B cell (primary cell): ENCODE results near the gene ZEB2. TPM values are rescaled to one million over a fixed set of nuclear protein-coding genes. Genes with fewer than 3 reads are reported as not detected.
A peak's percentile ranks its signal among the peaks of the same experiment; 100 is the strongest.

Source experiments
- ATAC-seq: fragments of 200-7000 bp; cut with Tn5 transposase; one replicate; pipeline ENCODE4 v1.10.0; 2021; ENCODE audit warnings: low read depth, mild to moderate bottlenecking, moderate number of reproducible peaks, moderate library complexity
- CTCF ChIA-PET: fragments of 350-600 bp; sonication (Branson Sonifier 250); formaldehyde crosslinking; loops from one replicate; lab custom pipeline; 2021; ENCODE audit warnings: antibody characterized with exemption, inconsistent platforms; lab: Charles Lee
- POLR2A ChIA-PET: fragments of 350-600 bp; sonication (Branson Sonifier 250); formaldehyde crosslinking; loops from one replicate; lab custom pipeline; 2021; ENCODE audit warnings: antibody characterized with exemption; lab: Charles Lee
- DNase-seq: peaks from one replicate; pipeline ENCODE4 v3.0.0; 2013
- H2AFZ ChIP-seq: 2 replicates; pipeline ENCODE4 v1.6.1; 2012; ENCODE audit warnings: mild to moderate bottlenecking, low read depth, low read length; ENCODE audit not compliant: insufficient read depth, poor library complexity, severe bottlenecking
- H3K27ac ChIP-seq, 2 donors: 1 replicate in 1 of 2; 2 replicates in 1 of 2; pipeline ENCODE4 v1.5.1; 2012 to 2013; ENCODE audit warnings: low read length in 2 of 2, mild to moderate bottlenecking in 2 of 2, moderate library complexity in 1 of 2
- H3K27me3 ChIP-seq, 4 experiments: fragments of 200-600 bp in 1 of 4; sonication (generic) in 1 of 4; replicated peaks in 1 of 4; 1 replicate in 2 of 4; 2 replicates in 2 of 4; pipeline versions ENCODE4 v1.6.1 to v1.7.0; 2013 to 2016; ENCODE audit warnings: low read length in 3 of 4, mild to moderate bottlenecking in 2 of 4, mixed read lengths in 1 of 4, moderate library complexity in 1 of 4; ENCODE audit not compliant: insufficient read depth in 4 of 4, control insufficient read depth in 3 of 4; ENCODE audit errors: control extremely low read depth in 1 of 4
- H3K36me3 ChIP-seq, 2 experiments: replicated peaks in 1 of 2; 1 replicate in 1 of 2; 2 replicates in 1 of 2; pipeline versions ENCODE4 v1.6.1 to v1.7.1; 2013; ENCODE audit warnings: low read length in 1 of 2; ENCODE audit not compliant: insufficient read depth in 2 of 2, control insufficient read depth in 1 of 2; ENCODE audit errors: control extremely low read depth in 1 of 2, extremely low read depth in 1 of 2
- H3K4me1 ChIP-seq, 2 donors: fragments of 200-600 bp in 1 of 2; sonication (generic) in 1 of 2; 1 replicate in 1 of 2; 2 replicates in 1 of 2; pipeline versions ENCODE4 v1.5.1 to v1.6.1; 2013 to 2017; ENCODE audit warnings: low read length in 2 of 2; ENCODE audit not compliant: control insufficient read depth in 2 of 2, insufficient read depth in 2 of 2
- H3K4me2 ChIP-seq: replicated peaks from 2 replicates; pipeline ENCODE3; 2012; ENCODE audit warnings: mild to moderate bottlenecking, low read depth, low read length; ENCODE audit not compliant: poor library complexity, severe bottlenecking
- H3K4me3 ChIP-seq, 5 experiments: fragments of 200-600 bp in 1 of 5; sonication (generic) in 1 of 5; 1 replicate in 3 of 5; 2 replicates in 2 of 5; pipeline versions ENCODE4 v1.5.1 to v1.7.0; 2011 to 2016; ENCODE audit warnings: low read length in 4 of 5, mild to moderate bottlenecking in 4 of 5, low read depth in 2 of 5, control low read depth in 1 of 5, moderate library complexity in 1 of 5; ENCODE audit not compliant: insufficient read depth in 1 of 5; ENCODE audit errors: control extremely low read depth in 1 of 5, extremely low read depth in 1 of 5
- H3K79me2 ChIP-seq: fragments of 200-600 bp; sonication (generic); one replicate; pipeline ENCODE4 v1.6.0; 2016; ENCODE audit warnings: low read length; ENCODE audit not compliant: control insufficient read depth, insufficient read depth
- H3K9ac ChIP-seq: fragments of 200-600 bp; sonication (generic); 2 replicates; pipeline ENCODE4 v1.6.1; 2017; ENCODE audit warnings: mild to moderate bottlenecking, low read length, moderate library complexity
- H3K9me3 ChIP-seq, 3 donors: one replicate each; pipeline versions ENCODE4 v1.6.1 to v1.7.1; 2013; ENCODE audit warnings: low read length in 2 of 3; ENCODE audit not compliant: control insufficient read depth in 2 of 3, insufficient read depth in 1 of 3; ENCODE audit errors: control extremely low read depth in 1 of 3
- H4K20me1 ChIP-seq: 2 replicates; pipeline ENCODE4 v1.6.0; 2012; ENCODE audit warnings: mild to moderate bottlenecking, low read length; ENCODE audit not compliant: insufficient read depth, control insufficient read depth, poor library complexity, severe bottlenecking
- H3K27ac Mint-ChIP-seq: one replicate; pipeline ENCODE4 v1.8.0; 2021; ENCODE audit warnings: mixed read lengths
- H3K27me3 Mint-ChIP-seq: one replicate; pipeline ENCODE4 v1.8.0; 2021; ENCODE audit warnings: mixed read lengths
- H3K4me1 Mint-ChIP-seq: one replicate; pipeline ENCODE4 v1.8.0; 2021; ENCODE audit warnings: mixed read lengths
- H3K4me3 Mint-ChIP-seq: one replicate; pipeline ENCODE4 v1.8.0; 2021; ENCODE audit warnings: mixed read lengths
- H3K9me3 Mint-ChIP-seq: one replicate; pipeline ENCODE4 v1.8.0; 2022; ENCODE audit warnings: mixed read lengths; ENCODE audit not compliant: insufficient read depth
- CTCF ChIP-seq: fragments of 200-600 bp; IDR thresholded peaks from one replicate; pipeline ENCODE4 v1.8.0; 2022; ENCODE audit warnings: antibody characterized with exemption, mild to moderate bottlenecking
- EZH2 ChIP-seq: IDR thresholded peaks from 2 replicates; pipeline ENCODE4 v1.6.1; 2012; ENCODE audit warnings: borderline replicate concordance, low read depth, mild to moderate bottlenecking, moderate library complexity, low read length; ENCODE audit not compliant: insufficient read depth, poor library complexity, severe bottlenecking
- WGBS: methylation state at CpG from one replicate; pipeline ENCODE4 v1.1.5; 2013; ENCODE audit warnings: missing lambda C conversion rate; ENCODE audit not compliant: insufficient coverage; 5-methylcytosine and 5-hydroxymethylcytosine counted together
- intact Hi-C: fragments of 100-400 bp; cut with micrococcal nuclease; formaldehyde crosslinking; loops from one replicate; pipeline ENCODE4 v1.10.0; 2022
- polyA plus RNA-seq: library from polyadenylated mRNA; depleted of rRNA; stranded (reverse); fragments of >200 nt; gene quantifications from 2 replicates; pipeline ENCODE4 v1.2.3, GENCODE V29; 2012
- total RNA-seq, 2 donors: library from RNA; stranded (reverse); fragments of 120-200 nt in 1 of 2; gene quantifications; 1 replicate in 1 of 2; 2 replicates in 1 of 2; pipeline versions ENCODE4 v1.2.3 to v1.2.4, GENCODE V29; 2013 to 2022

Gene ZEB2
- total and polyA plus RNA-seq, 2 donors (not counting 1 experiment from before 2014, with no cell fraction given), result 56.3 to 217 TPM

GRCh38 chr2:144455987-144456386 lies 63.9 kb downstream of the ZEB2 start:
- H3K4me1 Mint-ChIP-seq, result peaks cover 88% of the 10 kb centered on the region
- no peak overlapping the region for H3K4me3 Mint-ChIP-seq
- ATAC-seq (no peak), DNase-seq (no peak)
- no peaks in the 10 kb centered on the region for H3K27me3 Mint-ChIP-seq
- H3K79me2 ChIP-seq, result peaks cover 97% of the 10 kb centered on the region
- H3K9me3 Mint-ChIP-seq, result no peaks in the 10 kb centered on the region
- peak overlapping the region; percentile 15 for H3K4me2 ChIP-seq
- no peak overlapping the region for H2AFZ ChIP-seq
- ChIA-PET CTCF (interaction anchor here (0.7 to 1.6 kb wide), 2 partner anchors 15 to 1012 kb away, joined by 3 to 6 read pairs; no protein-coding TSS in a partner anchor), POLR2A (no interaction called here)
- no peak for TF ChIP-seq EZH2
- no peak for TF ChIP-seq CTCF
- intact Hi-C loops, result loop anchor here (1.0 kb wide), 1 partner anchor 8 kb away; no protein-coding TSS in a partner anchor
- H3K9me3 ChIP-seq, result no peaks in the 10 kb centered on the region
- peaks cover 2% of the 10 kb centered on the region in 2 experiments for H3K36me3 ChIP-seq
- H3K4me1 ChIP-seq, result peaks cover 66 to 68% of the 10 kb centered on the region in 2 donors
- H4K20me1 ChIP-seq, result peaks cover 68% of the 10 kb centered on the region
- no peak overlapping the region for H3K4me3 ChIP-seq
- no peak overlapping the region for H3K9ac ChIP-seq
- H3K27ac Mint-ChIP-seq, result no peak overlapping the region
- peak overlapping the region in 1 of 2 donors; percentile 7 for H3K27ac ChIP-seq
- H3K27me3 ChIP-seq, result no peaks in the 10 kb centered on the region
- WGBS, result no CpG with 5 or more reads among the region's 3 CpGs

- Mint-ChIP-seq H3K4me1 (peaks cover 87% of the 10 kb centered on the region), H3K9me3 (no peaks in the 10 kb centered on the region), H3K27ac (peak overlapping the region; percentile 81), H3K27me3 (no peaks in the 10 kb centered on the region), H3K4me3 (peak overlapping the region; percentile 63)
- DNase-seq (peak; percentile 31), ATAC-seq (peak; percentile 15)
- no peaks in the 10 kb centered on the region for H3K9me3 ChIP-seq
- peaks cover 97% of the 10 kb centered on the region for H3K79me2 ChIP-seq
- H3K9ac ChIP-seq, result no peak overlapping the region
- H3K4me2 ChIP-seq, result peak overlapping the region; percentile 21
- no peaks in the 10 kb centered on the region for H3K27me3 ChIP-seq
- WGBS, result 38% methylated on average over 4 of the region's 8 CpGs
- CTCF ChIA-PET, result interaction anchor here (1.2 kb wide), 1 partner anchor 292 kb away, joined by 3 read pairs; no protein-coding TSS in a partner anchor
- peak overlapping the region in 1 of 2 donors; percentile 1 for H3K27ac ChIP-seq
- peaks cover 56% of the 10 kb centered on the region for H4K20me1 ChIP-seq
- H2AFZ ChIP-seq, result no peak overlapping the region
- intact Hi-C loops, result loop anchor here (5.0 kb wide), 1 partner anchor 63 kb away; no protein-coding TSS in a partner anchor
- H3K36me3 ChIP-seq, result peaks cover 2% of the 10 kb centered on the region in 2 experiments
- TF ChIP-seq EZH2 (no peak), CTCF (no peak)
- H3K4me1 ChIP-seq, result peaks cover 59 to 64% of the 10 kb centered on the region in 2 donors
- POLR2A ChIA-PET, result interaction anchor here (0.6 kb wide), 2 partner anchors 8 to 70 kb away, joined by 3 to 6 read pairs; no protein-coding TSS in a partner anchor
- H3K4me3 ChIP-seq, result no peak overlapping the region
Measured at GRCh38 chr2:144454466-144455287, 65.2 kb downstream of the ZEB2 start.
